Measurements from ENCODE around the gene IL1B.

DNA sequence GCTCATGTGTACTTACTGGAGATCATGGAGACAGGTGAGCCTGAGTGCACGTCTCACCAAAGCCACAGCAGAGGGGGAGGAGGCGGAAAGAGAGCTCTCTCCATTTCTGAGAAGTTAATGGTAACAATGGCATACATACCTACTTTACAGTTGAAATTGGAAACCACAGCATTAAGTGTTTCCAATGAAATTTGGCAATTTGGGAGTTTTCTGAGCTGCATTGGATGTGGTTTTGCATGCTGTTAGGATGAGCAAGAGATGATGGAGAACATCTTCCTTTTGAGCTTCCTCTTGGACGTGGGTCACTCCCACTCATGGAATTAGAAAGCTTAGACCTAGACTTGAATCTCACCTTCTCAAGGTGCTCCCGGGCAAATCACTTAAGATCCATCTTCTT, 48.9 kb upstream of the IL1B start:
- TF ChIP-seq, protein P1, sequence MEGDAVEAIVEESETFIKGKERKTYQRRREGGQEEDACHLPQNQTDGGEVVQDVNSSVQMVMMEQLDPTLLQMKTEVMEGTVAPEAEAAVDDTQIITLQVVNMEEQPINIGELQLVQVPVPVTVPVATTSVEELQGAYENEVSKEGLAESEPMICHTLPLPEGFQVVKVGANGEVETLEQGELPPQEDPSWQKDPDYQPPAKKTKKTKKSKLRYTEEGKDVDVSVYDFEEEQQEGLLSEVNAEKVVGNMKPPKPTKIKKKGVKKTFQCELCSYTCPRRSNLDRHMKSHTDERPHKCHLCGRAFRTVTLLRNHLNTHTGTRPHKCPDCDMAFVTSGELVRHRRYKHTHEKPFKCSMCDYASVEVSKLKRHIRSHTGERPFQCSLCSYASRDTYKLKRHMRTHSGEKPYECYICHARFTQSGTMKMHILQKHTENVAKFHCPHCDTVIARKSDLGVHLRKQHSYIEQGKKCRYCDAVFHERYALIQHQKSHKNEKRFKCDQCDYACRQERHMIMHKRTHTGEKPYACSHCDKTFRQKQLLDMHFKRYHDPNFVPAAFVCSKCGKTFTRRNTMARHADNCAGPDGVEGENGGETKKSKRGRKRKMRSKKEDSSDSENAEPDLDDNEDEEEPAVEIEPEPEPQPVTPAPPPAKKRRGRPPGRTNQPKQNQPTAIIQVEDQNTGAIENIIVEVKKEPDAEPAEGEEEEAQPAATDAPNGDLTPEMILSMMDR (IDR thresholded peaks at IDR 0.05) = no peak
- no peak for TF ChIP-seq POLR2A (IDR thresholded peaks at IDR 0.05)
- no peak for TF ChIP-seq POLR2AphosphoS5 (IDR thresholded peaks at IDR 0.05)
- TF ChIP-seq EP300 (IDR thresholded peaks at IDR 0.05) = no peak
